ENCODE results near the gene ZNF254. TPM values are rescaled to one million over a fixed set of nuclear protein-coding genes. Genes with fewer than 3 reads are reported as not detected.

ZNF254 gene
- total RNA-seq, 4 donors from 2014 or later = 21.1 to 31.3 (median 21.9) TPM

GRCh38 chr19:24173882-24174281 lies 86.9 kb downstream of the ZNF254 start:
- no peak for TF ChIP-seq CTCF (IDR thresholded peaks at IDR 0.05; ENCODE audit: low read depth)

- no peak for TF ChIP-seq CTCF (IDR thresholded peaks at IDR 0.05; ENCODE audit: low read depth)
Observed at GRCh38 chr19:24177686-24178085, 90.7 kb downstream of the ZNF254 start.

GRCh38 chr19:24178207-24178606 lies 91.2 kb downstream of the ZNF254 start:
- no peak for TF ChIP-seq CTCF (IDR thresholded peaks at IDR 0.05; ENCODE audit: low read depth)

Other genes starting within 250 kb of the ZNF254 start
- gene ZNF726, start 172.3 kb upstream of the ZNF254 start, total RNA-seq = 1 to 10 TPM in 1 of 4 donors, under 1 TPM in 3; 0.65 to 1.3 (median 0.76) TPM